ENCODE measurements around the gene UNC45B. TPM values are rescaled to one million over a fixed set of nuclear protein-coding genes. Genes with fewer than 3 reads are reported as not detected.

UNC45B gene
- total and polyA plus RNA-seq, 2 of the 4 experiments (the other 2 are of a cell fraction) = not detected

GRCh38 chr17:35154196-35155165 lies 6.9 kb downstream of the UNC45B start:
- Histone ChIP-seq H3K9ac (ENCODE audit: low read depth, low read length) (no peak overlapping the region), H3K27ac (ENCODE audit: insufficient read depth, low read length) (no peak overlapping the region), H2BK20ac (ENCODE audit: low read depth, low read length) (no peak overlapping the region), H3K4me1 (ENCODE audit: control insufficient read depth, insufficient read depth, low read length) (no peaks in the 10 kb centered on the region), H2AK5ac (ENCODE audit: low read depth, low read length) (no peak overlapping the region), H2BK120ac (ENCODE audit: low read depth, low read length) (no peak overlapping the region), H3K36me3 (ENCODE audit: control insufficient read depth, insufficient read depth, low read length) (no peaks in the 10 kb centered on the region), H2BK5ac (ENCODE audit: low read depth, low read length, poor library complexity, severe bottlenecking) (no peak overlapping the region), H3K4me2 (ENCODE audit: low read depth, low read length) (no peak overlapping the region), H2BK15ac (ENCODE audit: low read depth, low read length) (no peak overlapping the region), H3K4ac (ENCODE audit: low read depth, low read length) (no peak overlapping the region), H3K56ac (ENCODE audit: extremely low read depth, insufficient read depth, low read length) (no peak overlapping the region), H3K18ac (ENCODE audit: low read depth, low read length) (no peak overlapping the region), H3K9me1 (ENCODE audit: insufficient read depth, low read length) (peaks cover 2% of the 10 kb centered on the region; the same call in 1 of the 2 replicates), H4K5ac (ENCODE audit: low read depth, low read length) (no peak overlapping the region), H4K20me1 (ENCODE audit: insufficient read depth, low read length) (no peaks in the 10 kb centered on the region), H2AK9ac (replicated peaks; ENCODE audit: low read depth, low read length, poor library complexity) (no peak overlapping the region), H4K8ac (ENCODE audit: low read depth in 2 of 2, low read length in 2 of 2) (no peak overlapping the region), H2AFZ (replicated peaks; ENCODE audit: low read length, poor library complexity) (no peak overlapping the region), H3K23ac (ENCODE audit: low read depth, low read length) (no peak overlapping the region), H3K4me3 (ENCODE audit: insufficient read depth, low read depth, low read length) (no peak overlapping the region), H3K9me3 (ENCODE audit: control insufficient read depth, insufficient read depth, low read length) (no peaks in the 10 kb centered on the region), H3K79me1 (ENCODE audit: low read depth in 1 of 2, low read length in 2 of 2) (no peaks in the 10 kb centered on the region), H3K27me3 (ENCODE audit: control insufficient read depth, insufficient read depth, low read length) (peaks cover 17% of the 10 kb centered on the region), H4K91ac (ENCODE audit: insufficient read depth, low read depth, low read length) (no peak overlapping the region), H3K14ac (replicated peaks; ENCODE audit: low read depth, low read length) (no peak overlapping the region)
- in situ Hi-C loops (cut with MboI; ENCODE audit: low sequenced_read_pairs) = no loop called here
- intact Hi-C loops (cut with micrococcal nuclease) = no loop called here
- no TSS peak for BruUV-seq (replicated peaks)
- 90% methylated on average over 2 of the region's 13 CpGs; no CpG with 5 or more reads in 1 of the 2 experiments for WGBS, 2 experiments (ENCODE audit: extremely low coverage in 2 of 2, insufficient read length in 1 of 2)
- ChIA-PET POLR2A (ENCODE audit: unreplicated experiment) (no interaction called here), CTCF (no interaction called here)
- ATAC-seq (ENCODE audit: low read depth) = no peak
- no peak for DNase-seq
- TF ChIP-seq POLR2A (IDR thresholded peaks at IDR 0.05; ENCODE audit: low read depth, low read length) = no peak
- dilution Hi-C loops (cut with HindIII; ENCODE audit: low sequenced_read_pairs, unreplicated experiment) = no loop called here

All from IMR-90 (cell line).